SU-DHL-6 (cell line): Measurements from ENCODE around the gene ACTC1.

Source experiments
- CTCF ChIP-seq: fragments of 200-600 bp; sonication (generic); IDR thresholded peaks from one replicate; pipeline ENCODE4 v1.5.1; 2017; ENCODE audit warnings: antibody characterized with exemption, mild to moderate bottlenecking, low read length, moderate library complexity; ENCODE audit not compliant: insufficient read depth, poor library complexity, severe bottlenecking
- EZH2phosphoT487 ChIP-seq: fragments of 200-600 bp; sonication (generic), shearing (Covaris generic); conservative IDR thresholded peaks from 2 replicates; pipeline ENCODE4 v1.6.1; 2018; ENCODE audit warnings: mild to moderate bottlenecking, antibody characterized with exemption, low read length, moderate library complexity, mixed read lengths

GRCh38 chr15:34804113-34804512 lies 8.8 kb upstream of the ACTC1 start:
- TF ChIP-seq CTCF: no peak
- TF ChIP-seq EZH2phosphoT487: no peak
